Smooth muscle cell (in vitro differentiated cells): ENCODE measurements around the gene DNAI1. TPM values are rescaled to one million over a fixed set of nuclear protein-coding genes. Genes with fewer than 3 reads are reported as not detected.

Experiments used
- DNase-seq: peaks from one replicate; lab custom pipeline; 2025; ENCODE audit not compliant: unreplicated experiment; lab: John Stamatoyannopoulos, UW
- H2AFZ ChIP-seq: fragments of 200-600 bp; sonication (generic); 2 replicates; pipeline ENCODE4 v1.6.0; 2016; ENCODE audit warnings: antibody characterized with exemption, low read depth, mild to moderate bottlenecking
- H3F3A ChIP-seq: fragments of 200-600 bp; sonication (generic); 2 replicates; pipeline ENCODE4 v1.6.0; 2017; ENCODE audit warnings: antibody characterized with exemption, low read depth
- H3K27ac ChIP-seq: fragments of 200-600 bp; sonication (generic); 2 replicates; pipeline ENCODE4 v1.5.1; 2016; ENCODE audit warnings: low read depth, mild to moderate bottlenecking
- H3K27me3 ChIP-seq: fragments of 200-600 bp; sonication (generic); 2 replicates; pipeline ENCODE4 v1.6.1; 2016; ENCODE audit warnings: low read depth, mild to moderate bottlenecking
- H3K36me3 ChIP-seq: fragments of 200-600 bp; sonication (generic); 2 replicates; pipeline ENCODE4 v1.5.1; 2016; ENCODE audit warnings: low read depth
- H3K4me1 ChIP-seq: fragments of 200-600 bp; sonication (generic); 2 replicates; pipeline ENCODE4 v1.5.1; 2016; ENCODE audit warnings: low read depth
- H3K4me2 ChIP-seq: fragments of 200-600 bp; sonication (generic); 2 replicates; pipeline ENCODE4 v1.6.0; 2016; ENCODE audit warnings: mild to moderate bottlenecking
- H3K4me3 ChIP-seq: fragments of 200-600 bp; sonication (generic); 2 replicates; pipeline ENCODE4 v1.5.1; 2016; ENCODE audit warnings: mild to moderate bottlenecking
- H3K79me2 ChIP-seq: fragments of 200-600 bp; sonication (generic); 2 replicates; pipeline ENCODE4 v1.6.0; 2016; ENCODE audit warnings: low read depth, mild to moderate bottlenecking
- H3K9ac ChIP-seq: fragments of 200-600 bp; sonication (generic); 2 replicates; pipeline ENCODE4 v1.6.0; 2016; ENCODE audit warnings: low read depth
- H3K9me3 ChIP-seq: fragments of 200-600 bp; sonication (generic); replicated peaks from 2 replicates; pipeline ENCODE4 v1.5.1; 2016; ENCODE audit warnings: low read depth
- H4K20me1 ChIP-seq: fragments of 200-600 bp; sonication (generic); 2 replicates; pipeline ENCODE4 v1.6.0; 2016; ENCODE audit warnings: low read depth
- CTCF ChIP-seq: fragments of 200-600 bp; sonication (generic); IDR thresholded peaks from 2 replicates; pipeline ENCODE4 v1.5.1; 2017; ENCODE audit warnings: borderline replicate concordance, mild to moderate bottlenecking, antibody characterized with exemption; ENCODE audit not compliant: insufficient read depth, poor library complexity, severe bottlenecking
- WGBS: methylation state at CpG from one replicate; pipeline ENCODE4 v1.1.7; 2016; ENCODE audit warnings: low lambda C conversion rate; 5-methylcytosine and 5-hydroxymethylcytosine counted together
- polyA plus RNA-seq: library from polyadenylated mRNA; unstranded; fragments of >200 nt; fragmentation: Nextera tagmentation; extraction: Ambion mirVana; gene quantifications from 2 replicates; pipeline ENCODE4 v1.2.1, GENCODE V29; 2016
- total RNA-seq: library from RNA; depleted of rRNA; stranded (reverse); fragments of >200 nt; gene quantifications from 2 replicates; pipeline ENCODE4 v1.2.3, GENCODE V29; 2014

DNAI1 gene
- total and polyA plus RNA-seq, 2 experiments from 2014 or later = 0.31 TPM; not detected in 1

GRCh38 chr9:34485822-34486221 lies 27.2 kb downstream of the DNAI1 start:
- no peaks in the 10 kb centered on the region for H3F3A ChIP-seq
- H3K4me1 ChIP-seq = no peaks in the 10 kb centered on the region
- no peak overlapping the region for H3K9ac ChIP-seq
- H3K9me3 ChIP-seq = no peaks in the 10 kb centered on the region
- no peak for TF ChIP-seq CTCF
- H3K4me2 ChIP-seq = no peak overlapping the region
- H3K4me3 ChIP-seq = no peak overlapping the region
- no peaks in the 10 kb centered on the region for H4K20me1 ChIP-seq
- H3K79me2 ChIP-seq = no peaks in the 10 kb centered on the region
- peaks cover 15% of the 10 kb centered on the region for H3K27me3 ChIP-seq
- 85% methylated on average over 6 of the region's 6 CpGs for WGBS
- H2AFZ ChIP-seq = no peak overlapping the region
- no peak overlapping the region for H3K27ac ChIP-seq
- no peaks in the 10 kb centered on the region for H3K36me3 ChIP-seq
- DNase-seq = no peak

- H3F3A ChIP-seq = no peaks in the 10 kb centered on the region
- TF ChIP-seq CTCF = no peak
- H3K4me1 ChIP-seq = no peaks in the 10 kb centered on the region
- H3K4me2 ChIP-seq = no peak overlapping the region
- no peak for DNase-seq
- H3K79me2 ChIP-seq = no peaks in the 10 kb centered on the region
- H3K9ac ChIP-seq = no peak overlapping the region
- H2AFZ ChIP-seq = no peak overlapping the region
- H3K27me3 ChIP-seq = peaks cover 15% of the 10 kb centered on the region
- no peak overlapping the region for H3K27ac ChIP-seq
- no peaks in the 10 kb centered on the region for H3K36me3 ChIP-seq
- no peaks in the 10 kb centered on the region for H4K20me1 ChIP-seq
- H3K4me3 ChIP-seq = no peak overlapping the region
- WGBS = 74% methylated on average over 3 of the region's 3 CpGs
- no peaks in the 10 kb centered on the region for H3K9me3 ChIP-seq
Observed at GRCh38 chr9:34486572-34486971, 28.0 kb downstream of the DNAI1 start.

- no peaks in the 10 kb centered on the region for H3K4me1 ChIP-seq
- H3K27ac ChIP-seq = no peak overlapping the region
- no peak overlapping the region for H2AFZ ChIP-seq
- no peak for DNase-seq
- no peak overlapping the region for H3K4me3 ChIP-seq
- no peaks in the 10 kb centered on the region for H3K36me3 ChIP-seq
- H3K4me2 ChIP-seq = no peak overlapping the region
- no peak overlapping the region for H3K9ac ChIP-seq
- 77% methylated on average over 1 of the region's 1 CpG for WGBS
- TF ChIP-seq CTCF = no peak
- H3K9me3 ChIP-seq = no peaks in the 10 kb centered on the region
- H4K20me1 ChIP-seq = no peaks in the 10 kb centered on the region
- H3F3A ChIP-seq = no peaks in the 10 kb centered on the region
- no peaks in the 10 kb centered on the region for H3K79me2 ChIP-seq
- H3K27me3 ChIP-seq = peaks cover 15% of the 10 kb centered on the region
Observed at GRCh38 chr9:34490360-34490759, 31.8 kb downstream of the DNAI1 start.

GRCh38 chr9:34490760-34491159 lies 32.2 kb downstream of the DNAI1 start:
- no peaks in the 10 kb centered on the region for H4K20me1 ChIP-seq
- DNase-seq = no peak
- H3K79me2 ChIP-seq = no peaks in the 10 kb centered on the region
- no peak overlapping the region for H3K27ac ChIP-seq
- no peaks in the 10 kb centered on the region for H3K36me3 ChIP-seq
- no peak overlapping the region for H3K9ac ChIP-seq
- no peak overlapping the region for H3K4me3 ChIP-seq
- no peaks in the 10 kb centered on the region for H3K4me1 ChIP-seq
- no peak overlapping the region for H3K4me2 ChIP-seq
- H3K27me3 ChIP-seq = peaks cover 15% of the 10 kb centered on the region
- WGBS = 61% methylated on average over 3 of the region's 3 CpGs
- no peak overlapping the region for H2AFZ ChIP-seq
- no peak for TF ChIP-seq CTCF
- H3K9me3 ChIP-seq = no peaks in the 10 kb centered on the region
- H3F3A ChIP-seq = no peaks in the 10 kb centered on the region
